Liver (tissue), 9 donors: ENCODE measurements around the gene FAM20C. TPM values are rescaled to one million over a fixed set of nuclear protein-coding genes. Genes with fewer than 3 reads are reported as not detected.

ENCODE experiments used
- DNase-seq: peaks from one replicate; pipeline ENCODE4 v3.0.0-alpha.2; 2017; ENCODE audit warnings: low spot score
- H3K27ac ChIP-seq, 2 donors: one replicate each; pipeline ENCODE4 v1.7.0; 2013; ENCODE audit warnings: inconsistent platforms in 2 of 2, low read length in 2 of 2, control low read depth in 1 of 2, low read depth in 1 of 2, mild to moderate bottlenecking in 1 of 2
- H3K27me3 ChIP-seq, 4 donors: one replicate each; pipeline versions ENCODE4 v1.6.1 to v1.7.0; 2013; ENCODE audit warnings: low read length in 3 of 4, inconsistent platforms in 1 of 4, mild to moderate bottlenecking in 1 of 4, moderate library complexity in 1 of 4; ENCODE audit not compliant: control insufficient read depth in 4 of 4, insufficient read depth in 4 of 4
- H3K36me3 ChIP-seq, 4 donors: one replicate each; pipeline versions ENCODE4 v1.6.1 to v1.7.0; 2013; ENCODE audit warnings: low read length in 3 of 4, mild to moderate bottlenecking in 3 of 4, low read depth in 1 of 4, moderate library complexity in 1 of 4; ENCODE audit not compliant: control insufficient read depth in 4 of 4, insufficient read depth in 3 of 4
- H3K4me1 ChIP-seq, 4 donors: one replicate each; pipeline versions ENCODE4 v1.6.1 to v1.7.0; 2013; ENCODE audit warnings: low read length in 3 of 4, mild to moderate bottlenecking in 3 of 4, moderate library complexity in 1 of 4; ENCODE audit not compliant: control insufficient read depth in 4 of 4, insufficient read depth in 4 of 4
- H3K4me3 ChIP-seq, 3 donors: one replicate each; pipeline versions ENCODE4 v1.6.1 to v1.7.0; 2013; ENCODE audit warnings: low read length in 3 of 3, control low read depth in 1 of 3, low read depth in 1 of 3, mild to moderate bottlenecking in 1 of 3
- H3K9ac ChIP-seq, 2 donors: one replicate each; pipeline ENCODE4 v1.7.0; 2013; ENCODE audit warnings: low read length in 2 of 2, mild to moderate bottlenecking in 2 of 2, moderate library complexity in 2 of 2, control low read depth in 1 of 2, low read depth in 1 of 2
- H3K9me3 ChIP-seq, 4 donors: one replicate each; pipeline versions ENCODE4 v1.6.1 to v1.7.0; 2013; ENCODE audit warnings: low read length in 3 of 4; ENCODE audit not compliant: control insufficient read depth in 4 of 4
- HNF4G ChIP-seq: IDR thresholded peaks from 2 replicates; pipeline ENCODE4 v1.6.1; 2016; ENCODE audit warnings: antibody characterized with exemption
- JUND ChIP-seq, 2 donors: IDR thresholded peaks; 2 replicates each; pipeline ENCODE4 v1.6.1; 2016; ENCODE audit warnings: antibody characterized with exemption in 2 of 2
- NR2F2 ChIP-seq: IDR thresholded peaks from 2 replicates; pipeline ENCODE4 v1.6.1; 2016; ENCODE audit warnings: antibody characterized with exemption
- RAD21 ChIP-seq, 2 donors: IDR thresholded peaks; 2 replicates each; pipeline ENCODE4 v1.6.1; 2016; ENCODE audit warnings: antibody characterized with exemption in 2 of 2, mild to moderate bottlenecking in 2 of 2
- RXRA ChIP-seq, 2 donors: IDR thresholded peaks; 2 replicates each; pipeline ENCODE4 v1.6.1; 2017 to 2018; ENCODE audit warnings: antibody characterized with exemption in 2 of 2, mild to moderate bottlenecking in 1 of 2
- SP1 ChIP-seq: IDR thresholded peaks from 2 replicates; pipeline ENCODE4 v1.6.1; 2018; ENCODE audit warnings: antibody characterized with exemption, mild to moderate bottlenecking
- WGBS: extraction: QIAGEN DNeasy Blood & Tissue Kit; methylation state at CpG from one replicate; pipeline ENCODE4 v1.1.7; 2013; 5-methylcytosine and 5-hydroxymethylcytosine counted together
- polyA plus RNA-seq, 2 donors: library from polyadenylated mRNA; stranded (reverse) in 1 of 2; unstranded in 1 of 2; fragments of 200-250 nt in 1 of 2; fragments of >200 nt in 1 of 2; fragmentation: Nextera tagmentation in 1 of 2; extraction: Ambion mirVana in 1 of 2; gene quantifications; one replicate each; pipeline versions ENCODE4 v1.2.1 to v1.2.3, GENCODE V29; 2013 to 2015
- total RNA-seq, 2 donors: library from RNA; depleted of rRNA; stranded (reverse); fragments of >200 nt; gene quantifications; one replicate each; pipeline ENCODE4 v1.2.3, GENCODE V29; 2014
- TF ChIP-seq, protein P1 (sequence below): IDR thresholded peaks from 2 replicates; pipeline ENCODE4 v1.6.1; 2016; ENCODE audit warnings: antibody characterized with exemption
- TF ChIP-seq, protein P2 (sequence below): IDR thresholded peaks from 2 replicates; pipeline ENCODE4 v1.6.1; 2016; ENCODE audit warnings: antibody characterized with exemption, mild to moderate bottlenecking
- TF ChIP-seq, protein P3 (sequence below): fragments of 150-350 bp; IDR thresholded peaks from 2 replicates; pipeline ENCODE4 v1.5.1; 2017; ENCODE audit warnings: improper control_type of control experiment, low read depth, low read length; ENCODE audit not compliant: missing input control
- TF ChIP-seq, protein P4 (sequence below): IDR thresholded peaks from 2 replicates; pipeline ENCODE4 v1.6.1; 2016; ENCODE audit warnings: antibody characterized with exemption
- donor health status: healthy.
- donor health status: healthy.
- donor health status: healthy.
- donor health status: healthy.
- donor health status: healthy.

FAM20C gene
- total and polyA plus RNA-seq, 4 donors = 13.4 to 40.4 (median 31.5) TPM

DNA sequence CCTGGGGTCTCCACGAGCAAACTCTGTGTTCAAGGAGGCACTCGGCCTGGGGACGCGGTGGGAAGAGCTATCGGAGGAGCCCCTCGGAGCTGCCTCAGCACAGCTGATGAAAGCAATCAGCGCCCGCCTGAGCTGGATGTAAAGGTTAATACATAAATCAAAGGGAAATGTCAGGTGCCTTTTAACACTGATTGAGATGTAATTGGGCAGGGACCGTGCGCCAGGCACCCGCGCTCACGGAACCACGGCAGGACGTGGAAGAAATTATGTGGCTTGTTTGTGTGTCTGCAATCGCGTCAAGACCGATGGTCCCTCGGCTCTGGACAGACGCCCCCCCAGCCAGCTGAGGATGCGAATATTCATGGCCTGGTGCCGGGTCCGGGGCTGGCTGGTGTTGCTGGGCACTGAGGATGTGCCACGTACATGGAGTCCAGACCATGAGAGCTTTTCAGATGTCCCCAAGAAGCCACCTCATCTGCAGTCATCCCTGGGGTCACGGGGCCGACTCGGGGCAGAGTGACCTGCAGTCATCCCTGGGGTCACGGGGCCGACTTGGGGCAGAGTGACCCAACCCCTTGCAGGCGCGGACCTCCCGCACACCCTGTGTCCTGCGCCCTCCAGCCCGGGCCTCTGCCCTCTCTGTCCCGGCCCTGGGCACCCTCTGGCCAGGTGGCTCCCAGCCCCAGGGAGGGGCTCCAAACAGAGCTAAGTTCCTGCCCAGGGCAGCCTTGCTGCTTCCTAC is 113.2 kb downstream of the FAM20C start:
- Histone ChIP-seq H3K9ac (no peak overlapping the region), H3K27me3 (no peaks in the 10 kb centered on the region), H3K9me3 (no peaks in the 10 kb centered on the region), H3K4me1 (no peaks in the 10 kb centered on the region), H3K27ac (no peak overlapping the region), H3K4me3 (no peak overlapping the region), H3K36me3 (no peaks in the 10 kb centered on the region)
- no peak for DNase-seq
- TF ChIP-seq, protein P1, sequence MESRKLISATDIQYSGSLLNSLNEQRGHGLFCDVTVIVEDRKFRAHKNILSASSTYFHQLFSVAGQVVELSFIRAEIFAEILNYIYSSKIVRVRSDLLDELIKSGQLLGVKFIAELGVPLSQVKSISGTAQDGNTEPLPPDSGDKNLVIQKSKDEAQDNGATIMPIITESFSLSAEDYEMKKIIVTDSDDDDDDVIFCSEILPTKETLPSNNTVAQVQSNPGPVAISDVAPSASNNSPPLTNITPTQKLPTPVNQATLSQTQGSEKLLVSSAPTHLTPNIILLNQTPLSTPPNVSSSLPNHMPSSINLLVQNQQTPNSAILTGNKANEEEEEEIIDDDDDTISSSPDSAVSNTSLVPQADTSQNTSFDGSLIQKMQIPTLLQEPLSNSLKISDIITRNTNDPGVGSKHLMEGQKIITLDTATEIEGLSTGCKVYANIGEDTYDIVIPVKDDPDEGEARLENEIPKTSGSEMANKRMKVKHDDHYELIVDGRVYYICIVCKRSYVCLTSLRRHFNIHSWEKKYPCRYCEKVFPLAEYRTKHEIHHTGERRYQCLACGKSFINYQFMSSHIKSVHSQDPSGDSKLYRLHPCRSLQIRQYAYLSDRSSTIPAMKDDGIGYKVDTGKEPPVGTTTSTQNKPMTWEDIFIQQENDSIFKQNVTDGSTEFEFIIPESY = no peak
- no peak for TF ChIP-seq RXRA (IDR thresholded peaks at IDR 0.05)
- TF ChIP-seq, protein P2, sequence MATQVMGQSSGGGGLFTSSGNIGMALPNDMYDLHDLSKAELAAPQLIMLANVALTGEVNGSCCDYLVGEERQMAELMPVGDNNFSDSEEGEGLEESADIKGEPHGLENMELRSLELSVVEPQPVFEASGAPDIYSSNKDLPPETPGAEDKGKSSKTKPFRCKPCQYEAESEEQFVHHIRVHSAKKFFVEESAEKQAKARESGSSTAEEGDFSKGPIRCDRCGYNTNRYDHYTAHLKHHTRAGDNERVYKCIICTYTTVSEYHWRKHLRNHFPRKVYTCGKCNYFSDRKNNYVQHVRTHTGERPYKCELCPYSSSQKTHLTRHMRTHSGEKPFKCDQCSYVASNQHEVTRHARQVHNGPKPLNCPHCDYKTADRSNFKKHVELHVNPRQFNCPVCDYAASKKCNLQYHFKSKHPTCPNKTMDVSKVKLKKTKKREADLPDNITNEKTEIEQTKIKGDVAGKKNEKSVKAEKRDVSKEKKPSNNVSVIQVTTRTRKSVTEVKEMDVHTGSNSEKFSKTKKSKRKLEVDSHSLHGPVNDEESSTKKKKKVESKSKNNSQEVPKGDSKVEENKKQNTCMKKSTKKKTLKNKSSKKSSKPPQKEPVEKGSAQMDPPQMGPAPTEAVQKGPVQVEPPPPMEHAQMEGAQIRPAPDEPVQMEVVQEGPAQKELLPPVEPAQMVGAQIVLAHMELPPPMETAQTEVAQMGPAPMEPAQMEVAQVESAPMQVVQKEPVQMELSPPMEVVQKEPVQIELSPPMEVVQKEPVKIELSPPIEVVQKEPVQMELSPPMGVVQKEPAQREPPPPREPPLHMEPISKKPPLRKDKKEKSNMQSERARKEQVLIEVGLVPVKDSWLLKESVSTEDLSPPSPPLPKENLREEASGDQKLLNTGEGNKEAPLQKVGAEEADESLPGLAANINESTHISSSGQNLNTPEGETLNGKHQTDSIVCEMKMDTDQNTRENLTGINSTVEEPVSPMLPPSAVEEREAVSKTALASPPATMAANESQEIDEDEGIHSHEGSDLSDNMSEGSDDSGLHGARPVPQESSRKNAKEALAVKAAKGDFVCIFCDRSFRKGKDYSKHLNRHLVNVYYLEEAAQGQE = no peak
- TF ChIP-seq, protein P3, sequence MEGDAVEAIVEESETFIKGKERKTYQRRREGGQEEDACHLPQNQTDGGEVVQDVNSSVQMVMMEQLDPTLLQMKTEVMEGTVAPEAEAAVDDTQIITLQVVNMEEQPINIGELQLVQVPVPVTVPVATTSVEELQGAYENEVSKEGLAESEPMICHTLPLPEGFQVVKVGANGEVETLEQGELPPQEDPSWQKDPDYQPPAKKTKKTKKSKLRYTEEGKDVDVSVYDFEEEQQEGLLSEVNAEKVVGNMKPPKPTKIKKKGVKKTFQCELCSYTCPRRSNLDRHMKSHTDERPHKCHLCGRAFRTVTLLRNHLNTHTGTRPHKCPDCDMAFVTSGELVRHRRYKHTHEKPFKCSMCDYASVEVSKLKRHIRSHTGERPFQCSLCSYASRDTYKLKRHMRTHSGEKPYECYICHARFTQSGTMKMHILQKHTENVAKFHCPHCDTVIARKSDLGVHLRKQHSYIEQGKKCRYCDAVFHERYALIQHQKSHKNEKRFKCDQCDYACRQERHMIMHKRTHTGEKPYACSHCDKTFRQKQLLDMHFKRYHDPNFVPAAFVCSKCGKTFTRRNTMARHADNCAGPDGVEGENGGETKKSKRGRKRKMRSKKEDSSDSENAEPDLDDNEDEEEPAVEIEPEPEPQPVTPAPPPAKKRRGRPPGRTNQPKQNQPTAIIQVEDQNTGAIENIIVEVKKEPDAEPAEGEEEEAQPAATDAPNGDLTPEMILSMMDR = no peak
- no peak for TF ChIP-seq RAD21 (IDR thresholded peaks at IDR 0.05)
- WGBS = 85% methylated on average over 35 of the region's 35 CpGs

DNA sequence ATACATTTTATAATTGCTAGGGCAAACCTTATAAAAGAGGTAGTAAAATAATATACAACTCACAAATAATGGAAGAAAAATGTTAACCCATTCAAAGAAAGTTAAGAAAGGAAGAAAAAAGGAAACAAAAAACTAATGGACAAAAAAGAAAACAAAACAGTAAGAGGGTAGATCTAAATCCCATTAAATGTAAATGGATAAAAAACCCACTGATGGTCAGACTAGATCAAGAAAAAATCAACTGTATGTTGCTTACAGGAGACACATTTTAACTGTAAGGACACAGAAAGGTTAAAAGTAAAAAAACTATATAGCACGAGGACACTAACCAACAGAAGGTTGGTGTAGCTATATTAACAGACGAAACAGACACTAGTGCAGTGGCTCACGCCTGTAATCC is 115.6 kb downstream of the FAM20C start:
- no peaks in the 10 kb centered on the region for H3K4me1 ChIP-seq
- WGBS = 70% methylated on average over 3 of the region's 3 CpGs
- no peak overlapping the region for H3K9ac ChIP-seq
- no peaks in the 10 kb centered on the region for H3K27me3 ChIP-seq
- H3K9me3 ChIP-seq = no peaks in the 10 kb centered on the region
- H3K27ac ChIP-seq = no peak overlapping the region
- no peak for DNase-seq
- no peak overlapping the region for H3K4me3 ChIP-seq
- TF ChIP-seq NR2F2 (no peak), HNF4G (no peak), SP1 (no peak), RAD21 (IDR thresholded peaks at IDR 0.05) (no peak), JUND (IDR thresholded peaks at IDR 0.05) (no peak)
- TF ChIP-seq, protein P4, sequence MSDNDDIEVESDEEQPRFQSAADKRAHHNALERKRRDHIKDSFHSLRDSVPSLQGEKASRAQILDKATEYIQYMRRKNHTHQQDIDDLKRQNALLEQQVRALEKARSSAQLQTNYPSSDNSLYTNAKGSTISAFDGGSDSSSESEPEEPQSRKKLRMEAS = no peak
- TF ChIP-seq, protein P3 = no peak
- no peaks in the 10 kb centered on the region for H3K36me3 ChIP-seq
